COLO829 (cell line): ENCODE data around the gene VPS4B.
"Not testable (repeated sequence)": the region's sequence is repeated elsewhere in the genome, so short reads cannot be mapped to it uniquely, and the experiment has no call there.

Experiments used
- DNase-seq: peaks from one replicate; pipeline ENCODE4 v3.0.0; 2012; ENCODE audit warnings: low spot score

Gene VPS4B

GRCh38 chr18:63422087-63422863, at the start of gene VPS4B:
Gene VPS4B, minus strand, starts transcription at chr18:63422476. Its CDS starts 217 bp downstream, at chr18:63422259.
- DNase-seq: peak; percentile 97

- no peak for DNase-seq
Measured at GRCh38 chr18:63470751-63471150, 48.5 kb upstream of the VPS4B start.

- DNase-seq: no peak
Measured at GRCh38 chr18:63468575-63468974, 46.3 kb upstream of the VPS4B start.

- DNase-seq: no peak
Measured at GRCh38 chr18:63467699-63468098, 45.4 kb upstream of the VPS4B start.

GRCh38 chr18:63465059-63465458, 42.8 kb upstream of the VPS4B start:
- no peak for DNase-seq

GRCh38 chr18:63464434-63464833, 42.2 kb upstream of the VPS4B start:
- DNase-seq: no peak

- no peak for DNase-seq
Measured at GRCh38 chr18:63460414-63460813, 38.1 kb upstream of the VPS4B start.

GRCh38 chr18:63457977-63458376, 35.7 kb upstream of the VPS4B start:
- DNase-seq: no peak

- peak; percentile 31 for DNase-seq
Measured at GRCh38 chr18:63454497-63454896, 32.2 kb upstream of the VPS4B start.

- DNase-seq: not testable (repeated sequence)
Measured at GRCh38 chr18:63452751-63453150, 30.5 kb upstream of the VPS4B start.

- no peak for DNase-seq
Measured at GRCh38 chr18:63451799-63452660, 29.8 kb upstream of the VPS4B start.

- DNase-seq: no peak
Measured at GRCh38 chr18:63449426-63449825, 27.1 kb upstream of the VPS4B start.

GRCh38 chr18:63447066-63447465, 24.8 kb upstream of the VPS4B start:
- no peak for DNase-seq

- DNase-seq: no peak
Measured at GRCh38 chr18:63446266-63446665, 24.0 kb upstream of the VPS4B start.

GRCh38 chr18:63445037-63445436, 22.8 kb upstream of the VPS4B start:
- DNase-seq: no peak

GRCh38 chr18:63444580-63444979, 22.3 kb upstream of the VPS4B start:
- DNase-seq: no peak

GRCh38 chr18:63443829-63444228, 21.6 kb upstream of the VPS4B start:
- DNase-seq: no peak

GRCh38 chr18:63440881-63441280, 18.6 kb upstream of the VPS4B start:
- no peak for DNase-seq

- DNase-seq: no peak
Measured at GRCh38 chr18:63440219-63440618, 17.9 kb upstream of the VPS4B start.

- peak; percentile 50 for DNase-seq
Measured at GRCh38 chr18:63439334-63439733, 17.1 kb upstream of the VPS4B start.

GRCh38 chr18:63438181-63438580, 15.9 kb upstream of the VPS4B start:
- no peak for DNase-seq

- no peak for DNase-seq
Measured at GRCh38 chr18:63433334-63433866, 11.1 kb upstream of the VPS4B start.

GRCh38 chr18:63431180-63431579, 8.9 kb upstream of the VPS4B start:
- no peak for DNase-seq
